ENCODE measurements around the gene VAT1L. TPM values are rescaled to one million over a fixed set of nuclear protein-coding genes. Genes with fewer than 3 reads are reported as not detected.

The VAT1L gene
- total and polyA plus RNA-seq, 4 donors: 0.17 to 0.98 (median 0.26) TPM

GRCh38 chr16:77972062-77972392 lies 183.7 kb downstream of the VAT1L start:
- no peak overlapping the region for H3K9ac ChIP-seq (ENCODE audit: low read depth in 1 of 2, low read length in 2 of 2)
- H3K27ac ChIP-seq (ENCODE audit: low read depth in 1 of 2, low read length in 2 of 2): no peak overlapping the region
- 63% methylated on average over 1 of the region's 1 CpG for WGBS
- no peak for TF ChIP-seq CTCF (IDR thresholded peaks at IDR 0.05; ENCODE audit: low read depth, low read length, missing input control)
- TF ChIP-seq HNF4A (conservative IDR thresholded peaks at IDR 0.05): no peak
- DNase-seq (ENCODE audit: low spot score): no peak
- H3K4me1 ChIP-seq (ENCODE audit: control insufficient read depth in 4 of 4, insufficient read depth in 4 of 4, low read length in 3 of 4): no peaks in the 10 kb centered on the region
- no peaks in the 10 kb centered on the region for H3K9me3 ChIP-seq (ENCODE audit: control insufficient read depth in 4 of 4, low read length in 3 of 4)
- H3K36me3 ChIP-seq (ENCODE audit: control insufficient read depth in 4 of 4, insufficient read depth in 3 of 4, low read depth in 1 of 4, low read length in 3 of 4): no peaks in the 10 kb centered on the region
- no peaks in the 10 kb centered on the region for H3K27me3 ChIP-seq (ENCODE audit: control insufficient read depth in 4 of 4, insufficient read depth in 4 of 4, low read length in 3 of 4)
- H3K4me3 ChIP-seq (ENCODE audit: low read depth in 1 of 3, low read length in 3 of 3): no peak overlapping the region

- H3K4me3 ChIP-seq (ENCODE audit: low read depth in 1 of 3, low read length in 3 of 3): no peak overlapping the region
- 76% methylated on average over 5 of the region's 5 CpGs for WGBS
- H3K9ac ChIP-seq (ENCODE audit: low read depth in 1 of 2, low read length in 2 of 2): no peak overlapping the region
- H3K4me1 ChIP-seq (ENCODE audit: control insufficient read depth in 4 of 4, insufficient read depth in 4 of 4, low read length in 3 of 4): no peaks in the 10 kb centered on the region
- TF ChIP-seq GABPA (IDR thresholded peaks at IDR 0.05 in 1 of 2, conservative IDR thresholded peaks at IDR 0.05 in 1 of 2) (no peak), REST (IDR thresholded peaks at IDR 0.05) (peak; percentile 97), FOXA2 (IDR thresholded peaks at IDR 0.05) (no peak), ZBTB33 (IDR thresholded peaks at IDR 0.05) (no peak)
- H3K27me3 ChIP-seq (ENCODE audit: control insufficient read depth in 4 of 4, insufficient read depth in 4 of 4, low read length in 3 of 4): no peaks in the 10 kb centered on the region
- no peaks in the 10 kb centered on the region for H3K36me3 ChIP-seq (ENCODE audit: control insufficient read depth in 4 of 4, insufficient read depth in 3 of 4, low read depth in 1 of 4, low read length in 3 of 4)
- no peak overlapping the region for H3K27ac ChIP-seq (ENCODE audit: low read depth in 1 of 2, low read length in 2 of 2)
- no peaks in the 10 kb centered on the region for H3K9me3 ChIP-seq (ENCODE audit: control insufficient read depth in 4 of 4, low read length in 3 of 4)
- DNase-seq (ENCODE audit: low spot score): no peak
Measured at GRCh38 chr16:77974883-77975282, 186.5 kb downstream of the VAT1L start.

- Histone ChIP-seq H3K27me3 (ENCODE audit: control insufficient read depth in 4 of 4, insufficient read depth in 4 of 4, low read length in 3 of 4) (no peaks in the 10 kb centered on the region), H3K9me3 (ENCODE audit: control insufficient read depth in 4 of 4, low read length in 3 of 4) (no peaks in the 10 kb centered on the region), H3K36me3 (ENCODE audit: control insufficient read depth in 4 of 4, insufficient read depth in 3 of 4, low read depth in 1 of 4, low read length in 3 of 4) (no peaks in the 10 kb centered on the region), H3K27ac (ENCODE audit: low read depth in 1 of 2, low read length in 2 of 2) (no peak overlapping the region), H3K9ac (ENCODE audit: low read depth in 1 of 2, low read length in 2 of 2) (no peak overlapping the region), H3K4me1 (ENCODE audit: control insufficient read depth in 4 of 4, insufficient read depth in 4 of 4, low read length in 3 of 4) (no peaks in the 10 kb centered on the region), H3K4me3 (ENCODE audit: low read depth in 1 of 3, low read length in 3 of 3) (no peak overlapping the region)
- DNase-seq (ENCODE audit: low spot score): no peak
- 61% methylated on average over 3 of the region's 3 CpGs for WGBS
- TF ChIP-seq CTCF (IDR thresholded peaks at IDR 0.05; ENCODE audit: low read depth, low read length, missing input control) (no peak), REST (IDR thresholded peaks at IDR 0.05) (no peak), EGR1 (IDR thresholded peaks at IDR 0.05; ENCODE audit: low read depth in 2 of 2) (no peak), RAD21 (IDR thresholded peaks at IDR 0.05) (no peak), FOXA2 (IDR thresholded peaks at IDR 0.05) (no peak), HNF4A (conservative IDR thresholded peaks at IDR 0.05) (no peak), RXRA (IDR thresholded peaks at IDR 0.05) (no peak), ZBTB33 (IDR thresholded peaks at IDR 0.05) (no peak)
Measured at GRCh38 chr16:77975942-77976341, 187.6 kb downstream of the VAT1L start.
